DMS114 treated with DMSO at 0.1 percent for 48 hours (cell line): ENCODE measurements around the gene MAP1S.

Experiments used
- DNase-seq: peaks from one replicate; lab custom pipeline; 2025; ENCODE audit not compliant: unreplicated experiment; lab: John Stamatoyannopoulos, UW

MAP1S gene

DNA sequence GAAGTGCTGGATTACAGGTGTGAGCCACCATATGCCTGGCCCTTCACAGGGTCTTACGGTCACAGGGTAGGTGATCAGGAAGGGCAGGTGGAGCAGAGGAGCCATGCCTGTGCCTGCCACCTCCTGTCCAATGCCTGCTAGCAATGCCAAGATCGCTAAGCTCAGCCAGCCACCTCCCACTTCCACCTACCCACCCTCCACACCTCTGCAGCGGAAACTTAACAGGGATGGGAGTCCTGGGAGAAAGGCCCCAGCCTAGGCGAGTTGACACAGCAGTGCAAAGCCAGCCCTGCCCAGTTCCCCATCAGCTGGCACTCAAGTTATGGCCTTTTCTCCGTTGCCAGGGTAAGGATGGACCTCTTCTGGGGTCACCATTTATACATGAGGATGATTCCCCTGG is 16.1 kb downstream of the MAP1S start:
- no peak for DNase-seq

DNA sequence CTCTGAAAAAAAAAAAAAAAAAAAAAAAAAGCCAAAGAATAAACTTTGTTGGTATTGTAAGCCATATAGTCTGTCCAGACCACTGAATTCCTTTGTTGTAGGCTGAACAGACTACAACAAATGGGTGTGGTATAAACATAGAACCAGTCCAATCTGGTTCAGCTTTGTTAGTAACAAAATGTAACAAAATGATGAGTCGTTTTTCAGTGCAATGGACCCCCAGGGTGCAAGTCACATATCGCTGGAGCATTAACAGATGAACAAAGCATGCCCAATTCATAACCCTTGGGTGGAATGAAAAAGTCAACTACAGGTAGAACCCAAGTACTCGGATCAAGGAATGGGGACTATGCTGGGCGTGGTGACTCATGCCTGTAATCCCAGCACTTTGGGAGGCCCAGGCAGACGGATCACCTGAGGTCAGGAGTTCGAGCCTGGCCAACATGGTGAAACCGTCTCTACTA is 18.4 kb downstream of the MAP1S start:
- no peak for DNase-seq

DNA sequence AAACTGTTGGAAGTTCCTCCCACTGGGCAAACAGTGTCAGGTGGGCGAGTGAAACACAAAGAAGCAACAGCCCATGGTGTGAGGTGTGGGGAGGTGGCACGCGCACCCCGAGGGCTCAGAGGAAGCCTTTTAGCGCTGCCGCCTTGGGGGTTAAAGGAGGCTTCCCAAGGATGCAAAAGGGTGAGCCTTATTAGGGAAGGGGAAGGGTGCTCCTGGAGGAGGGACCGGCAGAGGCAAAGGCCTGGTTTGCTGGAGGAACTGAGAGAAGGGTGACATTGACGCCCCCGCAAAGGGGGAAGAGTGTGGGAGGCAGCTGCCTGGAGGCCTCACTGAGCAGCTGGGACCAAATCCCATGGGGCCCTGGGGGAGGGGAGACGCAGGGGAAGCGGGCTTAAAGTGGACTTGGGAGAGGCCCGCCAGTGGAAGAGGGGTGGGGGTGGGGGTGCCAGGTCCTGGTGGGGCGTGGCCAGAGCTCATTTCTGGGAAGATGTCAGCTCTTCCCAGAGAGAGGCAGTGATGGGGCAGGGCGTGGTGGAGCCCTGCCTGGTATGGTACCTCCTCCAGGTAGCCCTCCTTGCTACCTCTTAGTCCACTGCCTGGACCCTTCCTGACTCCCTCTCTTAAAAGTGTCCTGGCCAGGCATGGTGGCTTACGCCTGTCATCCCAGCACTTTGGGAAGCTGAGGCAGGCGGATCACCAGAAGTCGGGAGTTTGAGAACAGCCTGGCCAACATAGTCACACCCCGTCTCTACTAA is 20.0 kb downstream of the MAP1S start:
- no peak for DNase-seq

DNA sequence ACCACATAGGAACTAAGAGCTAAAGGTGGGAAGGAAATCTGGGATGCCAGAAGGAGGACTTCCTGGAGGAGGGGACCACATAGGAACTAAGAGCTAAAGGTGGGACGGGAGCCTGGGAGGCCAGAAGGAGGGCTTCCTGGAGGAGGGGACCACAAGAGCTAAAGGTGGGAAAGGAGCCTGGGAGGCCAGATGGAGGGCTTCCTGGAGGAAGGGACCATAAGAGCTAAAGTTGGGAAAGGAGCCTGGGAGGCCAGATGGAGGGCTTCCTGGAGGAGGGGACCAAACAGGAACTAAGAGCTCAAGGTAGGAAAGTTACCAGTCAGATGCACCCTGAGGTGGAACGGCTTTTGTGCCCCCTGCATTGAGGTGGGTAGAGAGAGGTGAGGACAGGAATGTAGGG is 22.2 kb downstream of the MAP1S start:
- DNase-seq: no peak

DNA sequence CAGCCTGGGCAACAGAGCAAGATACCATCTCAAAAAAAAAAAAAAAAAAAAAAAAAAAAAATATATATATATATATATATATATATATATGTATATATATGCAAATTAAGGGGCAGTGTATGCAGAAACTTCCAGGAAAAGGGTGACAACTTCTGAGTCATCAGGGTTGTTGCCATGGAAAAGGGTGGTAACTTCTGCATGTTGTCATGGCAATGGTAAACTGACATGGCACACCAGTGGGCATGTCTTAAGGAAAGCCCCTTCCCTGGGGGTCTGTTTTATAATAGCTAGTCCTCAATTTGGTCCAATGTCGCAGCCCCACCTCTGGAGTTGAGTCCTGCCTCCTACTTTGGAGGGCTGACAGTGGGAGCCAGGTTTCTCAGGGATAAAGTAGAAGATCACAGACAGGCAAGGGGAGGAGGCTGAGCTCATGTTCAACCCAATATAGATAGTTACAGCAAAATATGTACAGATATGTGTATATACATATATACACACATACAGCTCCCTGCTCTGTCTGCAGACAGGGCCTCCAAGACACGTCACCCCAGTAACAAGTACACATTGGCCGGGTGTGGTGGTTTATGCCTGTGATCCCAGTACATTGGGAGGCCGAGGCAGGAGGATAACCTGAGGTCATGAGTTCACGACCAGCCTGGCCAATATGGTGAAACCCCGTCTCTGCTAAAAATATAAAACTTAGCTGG is 24.7 kb downstream of the MAP1S start:
- no peak for DNase-seq

DNA sequence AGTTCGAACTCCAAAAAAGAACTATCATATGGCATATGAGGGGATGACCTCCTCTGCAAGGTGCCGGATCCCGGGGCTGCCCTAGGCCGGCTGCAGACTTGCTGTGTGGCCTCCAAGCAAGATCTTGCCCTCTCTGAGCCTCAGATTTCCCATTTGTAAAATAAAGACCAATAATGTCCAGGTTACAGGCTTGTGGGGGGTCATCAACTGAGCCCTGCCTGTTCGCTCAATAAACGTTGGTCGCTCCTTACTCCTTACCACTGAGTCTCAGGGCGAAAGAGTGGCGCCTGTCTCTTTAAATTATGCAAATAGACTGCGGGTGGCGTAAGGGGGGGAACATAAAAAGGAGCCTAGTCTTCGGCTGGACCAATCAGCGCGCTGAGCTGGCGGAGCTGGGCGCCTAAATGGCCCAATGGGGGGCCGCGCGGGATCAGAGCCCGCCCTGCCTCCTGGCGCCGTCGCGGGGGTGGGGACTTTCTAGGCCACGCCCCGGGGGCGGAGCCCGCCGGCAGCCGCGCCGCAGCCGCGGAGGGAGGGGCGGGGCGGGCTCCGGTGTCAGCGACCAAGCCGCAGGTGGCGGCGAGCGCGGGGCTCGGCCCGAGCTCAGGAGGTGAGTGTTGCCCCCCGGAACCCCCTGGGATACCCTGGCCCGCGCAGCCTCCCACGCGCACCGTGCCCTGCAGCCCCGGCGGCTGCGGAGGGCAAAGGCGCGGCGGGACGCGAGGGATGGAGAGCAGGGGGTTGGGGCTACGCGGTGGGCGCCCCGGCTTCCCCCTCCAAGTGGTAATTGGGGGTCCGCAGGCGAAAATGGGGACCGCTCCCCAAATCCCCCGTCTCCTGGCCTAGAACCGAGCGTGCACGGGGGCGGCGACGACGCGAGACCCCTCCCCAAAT is 28.2 kb downstream of the MAP1S start:
- DNase-seq: peak; percentile 95

DNA sequence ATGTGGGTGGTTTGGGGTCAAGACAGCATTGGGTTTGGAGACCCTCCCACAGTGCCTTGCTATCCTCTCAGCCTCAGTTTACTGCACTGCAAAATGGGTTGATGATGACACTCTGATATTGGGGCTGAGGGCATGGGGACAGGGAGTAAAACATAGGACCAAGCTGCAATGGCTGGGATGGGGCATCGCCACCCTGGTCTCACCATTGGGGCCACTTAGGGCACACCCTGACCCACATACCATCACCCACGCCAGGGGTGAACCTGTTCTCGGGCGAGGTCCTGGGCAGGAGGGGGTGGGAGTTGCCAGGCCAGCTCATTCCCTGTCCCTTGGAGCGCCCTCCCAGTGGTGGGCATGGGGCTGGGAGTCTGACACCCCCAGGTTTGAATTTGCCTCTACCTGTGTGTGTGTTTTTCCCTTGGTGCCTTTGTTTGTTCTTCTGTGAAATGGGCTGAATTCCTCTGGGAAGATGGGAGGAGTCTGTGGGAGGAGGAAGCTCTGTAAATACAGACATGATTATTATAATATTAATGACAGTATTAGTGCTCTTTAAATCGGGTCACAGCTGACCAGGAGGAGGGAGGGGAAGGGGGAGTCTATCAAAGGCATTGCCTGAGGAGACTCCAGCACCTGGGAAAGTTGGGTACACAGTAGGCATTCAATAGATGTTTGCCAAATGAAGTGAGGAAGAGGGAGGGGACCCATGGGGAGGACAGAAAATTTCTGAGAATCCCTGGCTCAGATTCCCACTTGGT is 29.8 kb downstream of the MAP1S start:
- DNase-seq: no peak

DNA sequence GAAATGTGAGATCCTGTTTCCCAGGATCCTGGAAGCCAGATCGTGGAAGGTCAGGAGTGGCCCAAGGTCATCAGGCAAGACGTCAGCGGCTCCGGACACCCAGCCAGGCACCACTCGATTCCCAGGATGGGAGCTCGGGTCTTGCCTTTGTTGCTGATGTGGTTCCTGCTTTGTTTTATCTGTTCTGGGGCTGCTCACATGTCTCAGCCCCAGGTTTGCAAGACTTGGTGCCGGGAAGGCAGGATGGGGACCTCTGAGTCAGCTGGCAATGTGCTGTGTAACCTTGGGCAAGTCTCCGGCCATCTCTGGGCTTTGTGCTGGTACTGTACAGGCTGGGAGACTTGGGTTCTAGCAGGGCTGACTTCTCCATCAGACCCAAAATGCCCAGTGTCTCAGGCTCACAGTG is 30.6 kb downstream of the MAP1S start:
- DNase-seq: no peak

DNA sequence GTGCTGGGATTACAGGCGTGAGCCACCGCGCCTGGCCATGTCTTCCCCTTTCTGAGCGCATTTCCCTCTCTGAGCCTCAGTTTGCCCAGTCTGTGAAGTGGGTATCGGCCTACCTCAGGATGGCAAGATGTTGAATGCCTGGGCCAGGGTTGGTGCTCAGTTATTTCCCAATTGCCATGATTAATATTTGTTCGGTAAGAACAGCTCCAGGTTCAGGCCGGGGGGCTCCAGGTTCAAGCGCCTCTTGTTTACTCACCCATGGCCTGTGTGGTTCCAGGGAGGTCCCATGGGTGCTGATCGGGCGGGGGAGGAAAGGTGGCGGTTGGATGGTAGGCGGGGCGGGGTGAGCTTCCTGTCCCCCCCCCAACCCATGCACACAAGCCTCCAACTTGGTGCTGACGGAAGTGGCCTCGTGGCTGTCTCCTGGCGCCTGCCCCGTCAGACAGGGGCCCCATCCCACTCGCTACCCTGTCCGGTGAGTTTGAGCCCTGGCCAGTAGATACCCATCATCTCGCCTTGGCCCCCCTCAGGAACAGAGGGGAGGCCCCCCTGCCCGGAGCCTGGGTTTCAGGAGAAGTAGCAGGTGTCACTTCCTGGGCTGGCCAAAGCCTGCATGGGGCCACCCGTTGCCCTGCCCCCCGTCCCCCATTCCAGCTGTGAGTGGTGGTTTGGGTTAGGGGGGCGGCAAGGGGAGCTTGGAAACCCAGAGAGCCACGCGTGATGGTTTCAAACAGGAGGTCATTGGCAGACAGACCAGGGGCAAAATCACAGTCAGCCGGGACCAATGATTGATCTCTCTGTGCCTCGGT is 32.0 kb downstream of the MAP1S start, which contains the start of gene FCHO1:
FCHO1 (plus strand) TSS at position 375 of the 809 bp plus-strand sequence. CDS start 3,688 bp downstream, outside the sequence.
- no peak for DNase-seq

DNA sequence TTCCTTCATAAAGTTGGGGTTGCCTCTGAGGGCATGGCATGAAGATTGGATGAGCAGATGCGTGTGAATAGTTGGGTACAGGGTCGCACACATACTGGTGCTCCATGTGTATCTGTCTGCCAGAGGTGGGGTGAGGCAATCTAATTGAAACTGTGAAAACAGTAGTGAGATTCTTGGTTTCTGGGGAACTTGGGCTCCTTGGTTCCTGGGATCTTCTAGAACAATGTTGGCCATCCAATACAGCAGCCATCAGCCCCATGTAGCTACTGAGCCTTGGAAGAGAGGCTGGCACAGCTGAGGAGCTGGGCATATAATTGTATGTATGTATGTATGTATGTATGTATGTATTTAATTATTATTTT is 32.6 kb downstream of the MAP1S start:
- no peak for DNase-seq

DNA sequence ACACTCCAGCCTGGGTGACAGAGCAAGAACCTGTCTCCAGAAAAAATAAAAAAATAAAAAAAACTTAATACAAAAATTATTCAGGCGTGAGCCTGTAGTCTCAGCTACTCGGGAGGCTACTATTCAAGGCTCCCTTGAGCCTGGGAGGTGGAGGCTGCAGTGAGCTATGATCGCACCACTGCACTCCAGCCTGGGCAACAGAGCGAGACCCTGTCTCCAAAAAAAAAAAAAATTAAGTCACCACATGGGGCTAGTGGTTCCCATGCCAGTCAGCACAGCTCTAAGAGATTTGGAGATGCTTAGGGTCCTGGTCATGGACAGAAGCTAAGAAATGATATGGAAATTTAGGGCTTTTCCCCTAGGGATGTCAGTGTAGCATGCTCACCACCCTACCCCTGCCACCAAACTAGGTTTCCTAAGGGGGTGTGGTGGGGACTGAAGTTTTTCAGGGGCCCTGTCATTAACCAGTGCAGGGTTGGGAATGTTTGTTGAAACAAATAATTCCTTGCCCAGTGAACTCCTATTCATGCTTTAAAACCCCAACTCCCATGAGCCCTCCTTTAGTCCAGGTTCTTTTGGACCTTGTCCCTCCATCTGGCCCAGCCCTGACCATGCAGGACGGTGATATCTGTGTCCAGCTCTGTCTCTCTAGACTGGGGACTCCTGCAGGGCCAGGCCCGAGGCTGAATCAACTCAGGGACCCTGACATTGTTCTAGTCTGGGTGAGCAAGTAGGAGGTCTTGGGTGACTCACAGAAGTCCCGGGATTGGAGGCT is 33.8 kb downstream of the MAP1S start:
- DNase-seq: no peak

DNA sequence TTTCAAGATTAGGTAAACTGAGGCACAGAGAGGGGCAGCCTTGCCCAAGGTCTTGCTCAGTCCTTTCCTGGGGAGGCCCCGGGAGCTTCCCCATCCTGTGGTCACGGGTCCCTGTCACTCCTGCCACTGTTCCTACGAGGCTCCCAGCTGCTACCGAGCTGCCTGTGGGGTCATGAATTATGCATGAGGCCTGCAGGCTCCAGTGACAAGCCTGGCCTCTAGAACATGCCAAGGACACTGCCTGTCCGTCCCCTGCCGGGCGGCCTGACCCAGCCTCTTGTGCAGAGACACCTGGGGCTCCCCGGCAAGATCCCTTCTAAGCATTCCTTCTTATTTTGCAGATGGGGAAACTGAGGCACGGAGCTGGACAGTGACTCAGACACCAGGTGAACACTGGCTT is 34.7 kb downstream of the MAP1S start:
- no peak for DNase-seq

DNA sequence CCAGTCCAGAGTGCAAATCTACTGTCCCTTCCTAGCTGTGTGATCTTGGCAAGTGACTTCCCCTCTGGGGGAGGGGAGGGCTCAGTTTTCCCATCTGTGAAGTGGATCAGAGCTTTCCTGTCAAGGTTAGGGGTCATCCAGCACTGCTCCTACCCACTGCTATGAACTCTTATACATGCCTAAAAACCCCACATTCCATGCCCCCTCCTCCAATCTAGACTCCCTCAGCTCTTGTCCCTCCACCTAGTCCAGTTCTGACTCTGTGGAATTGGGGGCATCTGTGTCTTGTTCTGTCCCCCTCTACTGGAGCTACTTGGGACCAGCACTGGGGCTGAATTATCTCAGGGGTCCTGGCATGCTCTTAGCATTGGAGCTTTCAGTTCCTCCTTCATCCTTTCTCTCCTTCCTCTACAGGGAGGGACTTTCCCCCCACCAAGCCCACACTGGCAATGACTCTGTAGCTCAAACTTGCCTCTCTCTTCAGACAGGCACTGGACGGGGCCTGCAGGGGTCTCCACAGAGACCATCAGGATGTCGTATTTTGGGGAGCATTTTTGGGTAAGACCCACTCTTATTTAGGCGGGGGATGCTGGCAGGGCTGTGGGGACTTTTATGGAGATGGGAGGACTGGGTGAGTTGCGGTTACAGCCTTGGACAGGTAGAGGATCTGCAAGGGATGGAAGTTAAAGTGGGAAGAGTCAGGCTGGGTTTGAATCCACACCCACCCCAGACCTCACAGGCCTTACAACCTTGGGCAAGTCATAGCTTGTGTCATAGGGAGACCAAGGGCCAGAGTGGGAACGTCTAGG is 35.6 kb downstream of the MAP1S start:
- no peak for DNase-seq

DNA sequence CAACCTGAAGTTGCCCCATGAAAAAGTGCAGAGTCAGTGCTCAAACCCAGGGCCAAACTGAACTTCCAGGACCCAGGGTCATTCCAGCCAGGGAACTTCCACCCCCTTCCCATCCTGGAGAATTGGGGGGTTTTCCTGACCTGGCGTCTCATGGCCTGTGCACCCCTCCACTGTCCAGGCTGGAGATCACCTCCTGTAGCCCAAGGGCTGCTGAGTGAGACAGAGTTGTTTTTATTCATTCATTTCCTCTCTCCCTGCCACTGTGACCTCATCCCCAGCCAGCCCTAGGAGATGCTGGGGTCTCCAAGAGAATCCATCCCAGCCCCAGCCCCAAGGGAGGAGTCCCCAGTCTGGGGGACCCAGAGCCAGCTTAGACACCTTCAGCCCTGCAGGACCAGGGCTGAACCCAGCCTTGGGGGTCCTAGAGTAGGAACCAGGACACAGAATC is 36.2 kb downstream of the MAP1S start:
- no peak for DNase-seq

DNA sequence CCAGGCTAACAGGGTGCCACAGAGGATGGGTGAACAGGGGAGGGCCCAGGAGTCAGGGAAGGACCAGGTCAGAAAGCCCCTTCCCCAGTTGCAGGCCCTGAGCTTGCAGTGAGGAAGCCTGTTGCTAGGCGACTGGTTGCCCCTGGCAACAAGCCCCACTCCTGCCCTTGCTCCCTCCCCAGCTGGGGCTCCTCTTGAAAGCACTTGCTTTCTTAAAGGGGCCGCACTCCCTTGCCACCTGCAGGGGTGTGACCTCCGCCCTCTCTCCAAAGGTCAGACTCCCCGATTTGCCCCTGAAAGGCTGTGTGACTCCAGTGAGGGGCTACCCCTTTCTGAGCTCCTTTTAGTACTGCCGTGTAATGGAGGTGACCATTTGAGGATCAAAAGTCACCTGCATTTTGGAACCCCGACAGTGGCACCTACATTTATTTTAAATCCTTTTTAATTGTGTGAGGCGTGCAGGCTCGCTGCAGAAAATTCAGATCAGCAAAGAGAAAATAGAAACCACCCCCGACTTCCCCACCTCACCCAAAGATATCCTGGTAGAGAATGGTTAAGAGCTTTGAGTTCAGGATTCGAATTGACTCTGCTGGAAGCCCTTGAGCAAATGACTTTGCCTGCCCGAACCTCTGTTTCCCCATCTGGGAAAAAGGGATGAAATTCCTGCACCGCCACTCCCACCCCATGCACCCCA is 36.8 kb downstream of the MAP1S start:
- DNase-seq: no peak

DNA sequence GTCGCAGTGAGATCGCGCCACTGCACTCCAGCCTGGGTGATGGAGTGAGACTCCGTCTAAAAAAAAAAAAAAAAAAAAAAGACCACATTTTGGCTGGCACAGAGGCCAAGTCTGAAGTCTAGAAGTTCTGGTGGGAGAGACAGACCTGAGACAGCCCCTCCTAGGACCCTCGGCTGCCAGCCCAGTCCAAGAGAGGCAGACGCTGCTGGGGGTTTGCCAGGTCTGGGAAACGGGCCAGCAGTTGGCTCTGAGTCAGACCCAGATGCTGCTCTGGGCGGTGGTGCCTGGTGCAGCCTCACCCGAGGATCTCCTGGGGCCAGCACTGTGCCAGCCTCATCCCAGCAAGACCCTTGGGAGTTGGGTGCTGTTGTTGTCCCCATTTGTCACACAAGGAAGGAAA is 37.8 kb downstream of the MAP1S start:
- DNase-seq: no peak

DNA sequence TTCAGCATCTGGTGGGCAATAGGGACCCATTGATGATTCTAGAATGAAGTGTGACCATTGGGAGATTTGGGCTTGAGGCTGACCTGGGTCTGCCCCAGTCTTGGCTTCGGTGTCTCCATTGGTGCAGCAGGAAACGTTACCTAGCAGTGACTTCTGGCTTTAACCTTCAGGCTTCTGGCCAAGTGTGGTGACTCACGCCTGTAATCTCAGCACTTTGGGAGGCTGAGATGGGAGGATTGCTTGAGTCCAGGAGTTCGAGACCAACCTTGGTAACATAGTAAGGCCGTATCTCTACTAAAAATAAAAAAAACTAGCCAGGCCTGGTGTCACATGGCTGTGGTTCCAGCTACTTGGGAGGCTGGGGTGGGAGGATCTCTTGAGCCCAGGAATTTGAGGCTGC is 39.2 kb downstream of the MAP1S start:
- DNase-seq: no peak

DNA sequence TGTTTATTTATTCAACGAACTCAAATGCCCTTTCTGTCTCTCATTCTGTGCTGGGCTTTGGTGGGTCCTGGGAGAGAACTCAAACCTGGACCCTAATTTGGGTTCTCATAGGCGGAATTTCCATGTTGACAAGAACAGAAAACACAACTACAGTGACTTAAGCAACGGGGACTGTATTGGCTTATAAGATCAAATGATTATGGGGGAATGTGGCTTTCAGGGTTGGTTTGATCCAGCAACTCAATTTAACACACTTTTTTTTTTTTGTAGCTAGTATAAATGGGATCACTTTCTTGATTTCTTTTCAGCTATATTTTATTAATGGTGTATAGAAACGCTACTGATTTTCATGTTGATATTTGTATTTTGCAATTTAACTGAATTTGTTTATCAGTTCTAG is 41.9 kb downstream of the MAP1S start:
- no peak for DNase-seq
